SK-N-SH (cell line): ENCODE data around the gene MLKL.

Experiments used
- EZH2phosphoT487 ChIP-seq: fragments of 200-600 bp; sonication (generic); IDR thresholded peaks from 2 replicates; pipeline ENCODE4 v1.6.1; 2017; ENCODE audit warnings: low read depth, mixed run types, mild to moderate bottlenecking, antibody characterized with exemption, moderate library complexity, borderline replicate concordance
- GABPA ChIP-seq: IDR thresholded peaks from 2 replicates; pipeline ENCODE4 v1.4.0; 2012; ENCODE audit warnings: low read depth, mild to moderate bottlenecking
- TAF1 ChIP-seq: IDR thresholded peaks from 2 replicates; pipeline ENCODE4 v1.6.1; 2012; ENCODE audit warnings: low read depth, mild to moderate bottlenecking, low read length, moderate library complexity, borderline replicate concordance
- TF ChIP-seq, protein P1 (sequence below): fragments of 200-600 bp; sonication (generic); IDR thresholded peaks from 2 replicates; pipeline ENCODE4 v1.6.1; 2017; ENCODE audit warnings: antibody characterized with exemption, mild to moderate bottlenecking, moderate library complexity

DNA sequence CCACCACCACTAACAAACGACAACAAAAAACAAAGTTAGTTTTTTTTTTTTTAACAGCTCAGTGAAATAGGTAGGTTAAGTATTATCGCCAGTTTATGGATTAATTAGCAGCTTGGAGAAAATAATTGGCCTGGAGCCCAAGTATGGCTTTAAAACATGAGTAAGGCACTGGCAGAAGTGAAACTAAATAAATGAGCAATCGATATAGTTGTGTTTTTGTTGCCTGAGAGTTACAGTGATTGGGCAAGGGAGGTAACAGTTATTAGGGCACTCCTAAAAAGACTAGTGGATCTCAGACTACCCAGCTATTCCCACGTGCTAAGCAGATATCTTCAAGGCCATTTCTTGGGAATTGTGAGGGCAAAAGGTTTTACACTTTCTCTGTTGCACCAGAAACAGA is 2.4 kb downstream of the MLKL start:
- TF ChIP-seq EZH2phosphoT487 (no peak), TAF1 (no peak), GABPA (no peak)
- TF ChIP-seq, protein P1, sequence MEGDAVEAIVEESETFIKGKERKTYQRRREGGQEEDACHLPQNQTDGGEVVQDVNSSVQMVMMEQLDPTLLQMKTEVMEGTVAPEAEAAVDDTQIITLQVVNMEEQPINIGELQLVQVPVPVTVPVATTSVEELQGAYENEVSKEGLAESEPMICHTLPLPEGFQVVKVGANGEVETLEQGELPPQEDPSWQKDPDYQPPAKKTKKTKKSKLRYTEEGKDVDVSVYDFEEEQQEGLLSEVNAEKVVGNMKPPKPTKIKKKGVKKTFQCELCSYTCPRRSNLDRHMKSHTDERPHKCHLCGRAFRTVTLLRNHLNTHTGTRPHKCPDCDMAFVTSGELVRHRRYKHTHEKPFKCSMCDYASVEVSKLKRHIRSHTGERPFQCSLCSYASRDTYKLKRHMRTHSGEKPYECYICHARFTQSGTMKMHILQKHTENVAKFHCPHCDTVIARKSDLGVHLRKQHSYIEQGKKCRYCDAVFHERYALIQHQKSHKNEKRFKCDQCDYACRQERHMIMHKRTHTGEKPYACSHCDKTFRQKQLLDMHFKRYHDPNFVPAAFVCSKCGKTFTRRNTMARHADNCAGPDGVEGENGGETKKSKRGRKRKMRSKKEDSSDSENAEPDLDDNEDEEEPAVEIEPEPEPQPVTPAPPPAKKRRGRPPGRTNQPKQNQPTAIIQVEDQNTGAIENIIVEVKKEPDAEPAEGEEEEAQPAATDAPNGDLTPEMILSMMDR = no peak
